K562 (cell line): ENCODE results near the gene CZIB. TPM values are rescaled to one million over a fixed set of nuclear protein-coding genes. Genes with fewer than 3 reads are reported as not detected.

Experiments used
- EGR1 ChIP-seq: fragments of 450-650 bp; conservative IDR thresholded peaks from 2 replicates; pipeline ENCODE4 v1.6.1; 2017; ENCODE audit warnings: mild to moderate bottlenecking
- HMG20A ChIP-seq: fragments of 450-650 bp; formaldehyde crosslinking; conservative IDR thresholded peaks from 2 replicates; pipeline ENCODE4 v1.4.0; 2020; ENCODE audit warnings: mild to moderate bottlenecking, mixed read lengths
- IRF2 ChIP-seq: sonication (generic); formaldehyde crosslinking; IDR thresholded peaks from 2 replicates; pipeline ENCODE4 v1.8.1; 2022; ENCODE audit warnings: mild to moderate bottlenecking, missing genetic modification reagents
- POLR3G ChIP-seq: IDR thresholded peaks from 2 replicates; pipeline ENCODE4 v1.6.1; 2011; ENCODE audit not compliant: insufficient read length, insufficient replicate concordance; ENCODE audit errors: extremely low read depth
- RUNX1 ChIP-seq: sonication (generic); IDR thresholded peaks from 2 replicates; pipeline ENCODE4 v1.6.1; 2016; ENCODE audit warnings: antibody characterized with exemption, low read depth
- SMAD3 ChIP-seq: fragments of 450-650 bp; formaldehyde crosslinking; conservative IDR thresholded peaks from 2 replicates; pipeline ENCODE4 v1.4.0; 2020; ENCODE audit warnings: mild to moderate bottlenecking
- STAT5B ChIP-seq: fragments of 250-450 bp; sonication (Bioruptor Pico); IDR thresholded peaks from 2 replicates; pipeline ENCODE4 v1.8.0; 2021; ENCODE audit warnings: mild to moderate bottlenecking, inconsistent platforms
- ZEB2 ChIP-seq: fragments of 450-650 bp; IDR thresholded peaks from 2 replicates; pipeline ENCODE4 v1.6.1; 2016
- ZNF121 ChIP-seq: sonication (generic); formaldehyde crosslinking; conservative IDR thresholded peaks from 2 replicates; pipeline ENCODE4 v1.8.0; 2022; ENCODE audit warnings: missing genetic modification reagents
- ZNF175 ChIP-seq: fragments of 200-800 bp; sonication (Bioruptor generic); IDR thresholded peaks from 2 replicates; pipeline ENCODE4 v1.6.1; 2016; ENCODE audit warnings: low read depth, mild to moderate bottlenecking, missing genetic modification characterization, missing compliant biosample characterization
- ZNF184 ChIP-seq: sonication (generic); formaldehyde crosslinking; IDR thresholded peaks from 2 replicates; pipeline ENCODE4 v1.5.0; 2020; ENCODE audit warnings: missing genetic modification reagents
- ZNF384 ChIP-seq: IDR thresholded peaks from 2 replicates; pipeline ENCODE4 v1.6.1; 2012; ENCODE audit warnings: low read depth, low read length, improper control_type of control experiment
- ZNF764 ChIP-seq: fragments of 250-450 bp; sonication (Bioruptor Pico); IDR thresholded peaks from 2 replicates; pipeline ENCODE4 v1.4.0; 2020; ENCODE audit warnings: low read depth, mild to moderate bottlenecking, moderate library complexity
- ZNF77 ChIP-seq: fragments of 250-450 bp; sonication (Bioruptor Pico); IDR thresholded peaks from 2 replicates; pipeline ENCODE4 v1.5.0; 2020
- polyA plus RNA-seq, 8 experiments: library from polyadenylated mRNA; depleted of rRNA in 4 of 8; stranded (reverse) in 5 of 8; unstranded in 3 of 8; fragments of >200 nt; fragmentation: Nextera tagmentation in 2 of 8; fragmentation: Illumina TruSeq in 1 of 8; extraction: Ambion mirVana in 2 of 8; extraction: Trizol in 1 of 8; gene quantifications; 2 replicates each; pipeline versions ENCODE4 v1.2.1 to v1.2.3, GENCODE V29; 2011 to 2014; ENCODE audit warnings: inconsistent platforms in 1 of 8, missing spikeins in 1 of 8
- total RNA-seq, 7 experiments: library from RNA; depleted of rRNA in 6 of 7; stranded (reverse); fragments of >200 nt in 6 of 7; fragmentation: Illumina TruSeq in 2 of 7; extraction: Trizol in 2 of 7; gene quantifications; 2 replicates each; pipeline versions ENCODE4 v1.2.1 to v1.2.3, GENCODE V29; 2011 to 2021; ENCODE audit warnings: low replicate concordance in 1 of 7
- TF ChIP-seq, protein P1 (sequence below): sonication (generic); formaldehyde crosslinking; IDR thresholded peaks from 2 replicates; pipeline ENCODE4 v1.8.1; 2023; ENCODE audit warnings: missing genetic modification reagents, mild to moderate bottlenecking, borderline replicate concordance
- TF ChIP-seq, protein P2 (sequence below), 2 experiments: IDR thresholded peaks in 1 of 2; conservative IDR thresholded peaks in 1 of 2; 2 replicates each; pipeline ENCODE4 v1.6.1; 2016; ENCODE audit warnings: low read depth in 2 of 2, mild to moderate bottlenecking in 1 of 2, missing compliant biosample characterization in 1 of 2, missing genetic modification characterization in 1 of 2, moderate library complexity in 1 of 2
- TF ChIP-seq, protein P3 (sequence below): fragments of 200-800 bp; sonication (Bioruptor generic); IDR thresholded peaks from 2 replicates; pipeline ENCODE4 v1.6.1; 2017; ENCODE audit warnings: missing genetic modification characterization, missing compliant biosample characterization
- TF ChIP-seq, protein P4 (sequence below): sonication (generic); IDR thresholded peaks from 2 replicates; pipeline ENCODE4 v1.6.1; 2016

CZIB gene
- total and polyA plus RNA-seq, 9 of the 15 experiments (the other 6 are each of a cell fraction or from before 2014, with no cell fraction given) = 52.6 to 111 (median 80.0) TPM

DNA sequence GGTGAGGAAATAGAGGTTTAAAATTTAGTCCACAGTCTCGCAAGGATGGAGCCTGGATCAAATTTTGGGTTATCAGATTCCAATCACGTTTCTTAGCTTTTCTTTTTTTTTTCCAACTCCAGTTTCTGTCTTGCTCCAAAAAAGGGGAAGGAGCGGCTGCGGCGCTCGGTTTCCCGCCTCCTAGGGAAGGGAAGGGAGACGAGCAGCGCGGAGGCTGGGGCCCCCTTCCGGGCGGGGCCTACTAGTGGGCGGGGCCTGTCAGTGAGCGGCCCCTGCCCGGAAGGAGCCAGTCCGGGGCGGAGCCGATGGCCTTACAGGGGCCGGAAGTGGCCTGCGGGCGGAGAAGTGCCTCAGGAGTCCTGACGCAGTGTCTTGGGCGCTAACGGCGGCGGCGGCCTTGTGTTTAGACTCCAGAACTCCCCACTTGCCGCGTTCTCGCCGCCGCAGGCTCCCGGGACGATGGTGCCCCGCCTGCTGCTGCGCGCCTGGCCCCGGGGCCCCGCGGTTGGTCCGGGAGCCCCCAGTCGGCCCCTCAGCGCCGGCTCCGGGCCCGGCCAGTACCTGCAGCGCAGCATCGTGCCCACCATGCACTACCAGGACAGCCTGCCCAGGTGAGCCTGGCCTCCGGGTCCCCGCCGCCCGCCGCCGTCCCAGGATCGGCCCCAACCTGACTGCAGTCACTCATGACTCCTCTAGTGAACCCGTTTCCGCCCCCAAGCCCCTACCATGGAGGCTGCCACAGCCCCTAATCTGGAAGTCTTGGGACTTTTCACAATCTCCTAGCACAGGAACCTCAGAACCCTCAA, 23.7 kb downstream of the CZIB start, which contains the start of gene CPT2 (continued):
- TF ChIP-seq, protein P1, sequence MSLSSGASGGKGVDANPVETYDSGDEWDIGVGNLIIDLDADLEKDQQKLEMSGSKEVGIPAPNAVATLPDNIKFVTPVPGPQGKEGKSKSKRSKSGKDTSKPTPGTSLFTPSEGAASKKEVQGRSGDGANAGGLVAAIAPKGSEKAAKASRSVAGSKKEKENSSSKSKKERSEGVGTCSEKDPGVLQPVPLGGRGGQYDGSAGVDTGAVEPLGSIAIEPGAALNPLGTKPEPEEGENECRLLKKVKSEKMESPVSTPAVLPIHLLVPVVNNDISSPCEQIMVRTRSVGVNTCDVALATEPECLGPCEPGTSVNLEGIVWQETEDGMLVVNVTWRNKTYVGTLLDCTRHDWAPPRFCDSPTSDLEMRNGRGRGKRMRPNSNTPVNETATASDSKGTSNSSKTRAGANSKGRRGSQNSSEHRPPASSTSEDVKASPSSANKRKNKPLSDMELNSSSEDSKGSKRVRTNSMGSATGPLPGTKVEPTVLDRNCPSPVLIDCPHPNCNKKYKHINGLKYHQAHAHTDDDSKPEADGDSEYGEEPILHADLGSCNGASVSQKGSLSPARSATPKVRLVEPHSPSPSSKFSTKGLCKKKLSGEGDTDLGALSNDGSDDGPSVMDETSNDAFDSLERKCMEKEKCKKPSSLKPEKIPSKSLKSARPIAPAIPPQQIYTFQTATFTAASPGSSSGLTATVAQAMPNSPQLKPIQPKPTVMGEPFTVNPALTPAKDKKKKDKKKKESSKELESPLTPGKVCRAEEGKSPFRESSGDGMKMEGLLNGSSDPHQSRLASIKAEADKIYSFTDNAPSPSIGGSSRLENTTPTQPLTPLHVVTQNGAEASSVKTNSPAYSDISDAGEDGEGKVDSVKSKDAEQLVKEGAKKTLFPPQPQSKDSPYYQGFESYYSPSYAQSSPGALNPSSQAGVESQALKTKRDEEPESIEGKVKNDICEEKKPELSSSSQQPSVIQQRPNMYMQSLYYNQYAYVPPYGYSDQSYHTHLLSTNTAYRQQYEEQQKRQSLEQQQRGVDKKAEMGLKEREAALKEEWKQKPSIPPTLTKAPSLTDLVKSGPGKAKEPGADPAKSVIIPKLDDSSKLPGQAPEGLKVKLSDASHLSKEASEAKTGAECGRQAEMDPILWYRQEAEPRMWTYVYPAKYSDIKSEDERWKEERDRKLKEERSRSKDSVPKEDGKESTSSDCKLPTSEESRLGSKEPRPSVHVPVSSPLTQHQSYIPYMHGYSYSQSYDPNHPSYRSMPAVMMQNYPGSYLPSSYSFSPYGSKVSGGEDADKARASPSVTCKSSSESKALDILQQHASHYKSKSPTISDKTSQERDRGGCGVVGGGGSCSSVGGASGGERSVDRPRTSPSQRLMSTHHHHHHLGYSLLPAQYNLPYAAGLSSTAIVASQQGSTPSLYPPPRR (CRISPR knock-in tag) = no peak
- TF ChIP-seq, protein P2, sequence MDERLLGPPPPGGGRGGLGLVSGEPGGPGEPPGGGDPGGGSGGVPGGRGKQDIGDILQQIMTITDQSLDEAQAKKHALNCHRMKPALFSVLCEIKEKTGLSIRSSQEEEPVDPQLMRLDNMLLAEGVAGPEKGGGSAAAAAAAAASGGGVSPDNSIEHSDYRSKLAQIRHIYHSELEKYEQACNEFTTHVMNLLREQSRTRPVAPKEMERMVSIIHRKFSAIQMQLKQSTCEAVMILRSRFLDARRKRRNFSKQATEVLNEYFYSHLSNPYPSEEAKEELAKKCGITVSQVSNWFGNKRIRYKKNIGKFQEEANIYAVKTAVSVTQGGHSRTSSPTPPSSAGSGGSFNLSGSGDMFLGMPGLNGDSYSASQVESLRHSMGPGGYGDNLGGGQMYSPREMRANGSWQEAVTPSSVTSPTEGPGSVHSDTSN (CRISPR knock-in tag; IDR thresholded peaks at IDR 0.05; ENCODE audit: low read depth) = no peak
- TF ChIP-seq, protein P2 (tag; conservative IDR thresholded peaks at IDR 0.05; ENCODE audit: low read depth) = no peak
- TF ChIP-seq EGR1 (peak; percentile 9; the same call in 1 of the 2 replicates), ZNF764 (no peak), SMAD3 (CRISPR knock-in tag) (no peak), STAT5B (no peak), ZEB2 (no peak), ZNF175 (no peak), POLR3G (no peak), ZNF184 (no peak), ZNF77 (CRISPR knock-in tag) (no peak), HMG20A (CRISPR knock-in tag) (no peak), RUNX1 (no peak), ZNF121 (CRISPR knock-in tag) (no peak), ZNF384 (peak; percentile 70; the same call in 1 of the 2 replicates), IRF2 (CRISPR knock-in tag) (no peak)
- TF ChIP-seq, protein P3, sequence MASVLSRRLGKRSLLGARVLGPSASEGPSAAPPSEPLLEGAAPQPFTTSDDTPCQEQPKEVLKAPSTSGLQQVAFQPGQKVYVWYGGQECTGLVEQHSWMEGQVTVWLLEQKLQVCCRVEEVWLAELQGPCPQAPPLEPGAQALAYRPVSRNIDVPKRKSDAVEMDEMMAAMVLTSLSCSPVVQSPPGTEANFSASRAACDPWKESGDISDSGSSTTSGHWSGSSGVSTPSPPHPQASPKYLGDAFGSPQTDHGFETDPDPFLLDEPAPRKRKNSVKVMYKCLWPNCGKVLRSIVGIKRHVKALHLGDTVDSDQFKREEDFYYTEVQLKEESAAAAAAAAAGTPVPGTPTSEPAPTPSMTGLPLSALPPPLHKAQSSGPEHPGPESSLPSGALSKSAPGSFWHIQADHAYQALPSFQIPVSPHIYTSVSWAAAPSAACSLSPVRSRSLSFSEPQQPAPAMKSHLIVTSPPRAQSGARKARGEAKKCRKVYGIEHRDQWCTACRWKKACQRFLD (CRISPR knock-in tag) = peak; percentile 42; the same call in 1 of the 2 replicates
- TF ChIP-seq, protein P4, sequence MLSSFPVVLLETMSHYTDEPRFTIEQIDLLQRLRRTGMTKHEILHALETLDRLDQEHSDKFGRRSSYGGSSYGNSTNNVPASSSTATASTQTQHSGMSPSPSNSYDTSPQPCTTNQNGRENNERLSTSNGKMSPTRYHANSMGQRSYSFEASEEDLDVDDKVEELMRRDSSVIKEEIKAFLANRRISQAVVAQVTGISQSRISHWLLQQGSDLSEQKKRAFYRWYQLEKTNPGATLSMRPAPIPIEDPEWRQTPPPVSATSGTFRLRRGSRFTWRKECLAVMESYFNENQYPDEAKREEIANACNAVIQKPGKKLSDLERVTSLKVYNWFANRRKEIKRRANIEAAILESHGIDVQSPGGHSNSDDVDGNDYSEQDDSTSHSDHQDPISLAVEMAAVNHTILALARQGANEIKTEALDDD = no peak; the same call in 1 of the 2 replicates
